GM23248 (cell line): ENCODE data around the gene EPHA7.

Experiments
- EZH2 ChIP-seq: fragments of 200-600 bp; sonication (generic); IDR thresholded peaks from 2 replicates; pipeline ENCODE4 v1.6.1; 2018; ENCODE audit warnings: antibody characterized with exemption, mild to moderate bottlenecking; ENCODE audit not compliant: insufficient read depth, poor library complexity, severe bottlenecking
- EZH2phosphoT487 ChIP-seq: fragments of 200-600 bp; sonication (generic); IDR thresholded peaks from 2 replicates; pipeline ENCODE4 v1.6.1; 2018; ENCODE audit warnings: antibody characterized with exemption, moderate library complexity, mild to moderate bottlenecking, low read depth; ENCODE audit not compliant: insufficient read depth

DNA sequence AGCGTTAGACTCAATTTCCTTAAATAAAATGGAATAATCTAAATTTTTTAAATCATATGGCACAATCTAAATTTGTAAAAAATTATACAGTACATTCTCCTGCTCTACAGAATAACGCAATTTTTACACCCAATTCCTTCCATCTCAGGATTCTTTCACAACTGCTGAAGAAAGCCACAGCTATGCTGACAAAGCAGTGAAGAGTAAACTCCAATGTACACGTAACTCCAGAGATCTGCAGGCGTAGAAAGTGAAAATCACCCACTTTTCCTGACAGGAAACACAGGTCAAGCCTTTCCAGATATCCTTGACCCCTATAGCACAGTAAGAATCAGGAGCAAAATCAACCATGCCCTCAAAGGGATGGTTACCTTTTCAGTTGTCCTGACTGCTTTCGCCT lies 27.4 kb downstream of the EPHA7 start:
- TF ChIP-seq EZH2phosphoT487 (no peak), EZH2 (no peak)
